Type B pancreatic cell (in vitro differentiated cells): ENCODE data around the gene CYP4A11. TPM values are rescaled to one million over a fixed set of nuclear protein-coding genes. Genes with fewer than 3 reads are reported as not detected.
A peak's percentile ranks its signal among the peaks of the same experiment; 100 is the strongest.
"Not testable (repeated sequence)": the region's sequence is repeated elsewhere in the genome, so short reads cannot be mapped to it uniquely, and the experiment has no call there.

Experiments
- DNase-seq: peaks from one replicate; pipeline ENCODE4 v3.0.0; 2021; ENCODE audit warnings: mixed read lengths; ENCODE audit not compliant: unreplicated experiment; ENCODE audit errors: extremely low spot score
- H3K27ac Mint-ChIP-seq: 2 replicates; pipeline ENCODE4 v1.8.0; 2021; ENCODE audit warnings: mild to moderate bottlenecking, mixed read lengths
- H3K27me3 Mint-ChIP-seq: 2 replicates; pipeline ENCODE4 v1.8.0; 2021; ENCODE audit warnings: mixed read lengths
- H3K36me3 Mint-ChIP-seq: 2 replicates; pipeline ENCODE4 v1.8.0; 2021; ENCODE audit warnings: mixed read lengths
- H3K4me1 Mint-ChIP-seq: one replicate; pipeline ENCODE4 v1.8.0; 2021; ENCODE audit warnings: mixed read lengths; ENCODE audit not compliant: unreplicated experiment
- H3K4me3 Mint-ChIP-seq: 2 replicates; pipeline ENCODE4 v1.8.0; 2021; ENCODE audit warnings: mild to moderate bottlenecking, mixed read lengths
- H3K9me3 Mint-ChIP-seq: 2 replicates; pipeline ENCODE4 v1.8.0; 2021; ENCODE audit warnings: mixed read lengths
- CTCF ChIP-seq: fragments of 200-600 bp; sonication (generic); conservative IDR thresholded peaks from 2 replicates; pipeline ENCODE4 v1.5.0; 2021; ENCODE audit warnings: antibody characterized with exemption, mild to moderate bottlenecking
- long read RNA-seq: library from polyadenylated mRNA; unstranded; transcript quantifications from one replicate; pipeline ENCODE4 v2.0.0, GENCODE V29; 2020
- total RNA-seq: library from RNA; stranded (reverse); gene quantifications from 2 replicates; pipeline ENCODE4 v1.2.1, GENCODE V29; 2021; ENCODE audit warnings: low replicate concordance

The CYP4A11 gene
- not detected in 2 replicates for total RNA-seq
- long read RNA-seq, result 0 reads

DNA sequence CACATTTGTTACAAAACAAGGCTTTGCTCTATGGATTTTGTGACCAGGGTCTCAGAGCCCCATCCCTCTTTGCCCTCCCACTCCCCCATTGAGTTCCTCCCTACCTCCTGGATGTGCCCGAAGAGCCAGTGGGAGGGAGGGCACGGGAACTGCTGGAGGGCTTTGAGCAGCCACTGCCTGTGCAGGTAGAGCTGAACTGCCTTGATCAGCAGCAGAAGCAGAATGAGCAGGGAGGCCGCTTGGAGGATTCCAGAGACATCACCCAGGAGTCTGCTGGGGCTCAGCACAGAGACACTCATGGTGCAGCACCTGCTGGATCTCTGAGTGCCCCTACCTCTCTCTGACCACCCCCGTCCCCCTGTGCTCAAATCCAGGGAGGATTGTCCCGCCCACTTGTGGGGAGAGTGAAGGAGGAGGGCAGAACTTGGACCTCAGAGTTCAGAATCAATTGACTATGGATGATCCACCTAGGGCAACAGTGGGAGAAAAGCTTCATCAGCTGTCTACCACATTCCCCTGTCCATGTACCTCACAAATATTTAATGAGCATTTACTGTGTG is at the start of gene CYP4A11:
CYP4A11 (minus strand) TSS at position 342 of the 560 bp plus-strand sequence; CDS start at position 299, 43 bp downstream.
- Mint-ChIP-seq H3K36me3 (no peaks in the 10 kb centered on the region), H3K9me3 (no peaks in the 10 kb centered on the region), H3K27me3 (peaks cover 19% of the 10 kb centered on the region), H3K4me3 (no peak within 1 kb of the TSS), H3K4me1 (no peaks in the 10 kb centered on the region), H3K27ac (no peak within 1 kb of the TSS)
- no peak for DNase-seq
- TF ChIP-seq CTCF, result no peak

DNA sequence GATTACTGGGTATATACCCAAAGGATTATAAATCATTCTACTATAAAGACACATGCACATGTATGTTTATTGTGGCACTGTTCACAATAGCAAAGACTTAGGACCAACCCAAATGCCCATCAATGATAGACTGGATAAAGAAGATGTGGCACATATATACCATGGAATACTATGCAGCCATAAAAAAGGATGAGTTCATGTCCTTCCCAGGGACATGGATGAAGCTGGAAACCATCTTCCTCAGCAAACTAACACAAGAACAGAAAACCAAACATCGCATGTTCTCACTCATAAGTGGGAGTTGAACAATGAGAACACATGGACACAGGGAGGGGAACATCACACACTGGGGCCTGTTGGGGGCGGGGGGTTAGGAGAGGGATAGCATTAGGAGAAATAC is 49.3 kb upstream of the CYP4A11 start:
- not testable (repeated sequence) for H3K27ac Mint-ChIP-seq, DNase-seq, H3K36me3 Mint-ChIP-seq, H3K4me3 Mint-ChIP-seq, H3K4me1 Mint-ChIP-seq, H3K9me3 Mint-ChIP-seq
- H3K27me3 Mint-ChIP-seq, result peaks cover 11% of the 10 kb centered on the region

- peaks cover 10% of the 10 kb centered on the region for H3K27me3 Mint-ChIP-seq
- no peaks in the 10 kb centered on the region for H3K4me1 Mint-ChIP-seq
- no peak overlapping the region for H3K4me3 Mint-ChIP-seq
- H3K9me3 Mint-ChIP-seq, result no peaks in the 10 kb centered on the region
- DNase-seq, result no peak
- no peaks in the 10 kb centered on the region for H3K36me3 Mint-ChIP-seq
- TF ChIP-seq CTCF, result no peak
- H3K27ac Mint-ChIP-seq, result no peak overlapping the region
These were observed 42.7 kb upstream of the CYP4A11 start for GRCh38 chr1:46983830-46984586.

- H3K27ac Mint-ChIP-seq, result no peak overlapping the region
- no peaks in the 10 kb centered on the region for H3K4me1 Mint-ChIP-seq
- H3K36me3 Mint-ChIP-seq, result no peaks in the 10 kb centered on the region
- H3K9me3 Mint-ChIP-seq, result no peaks in the 10 kb centered on the region
- no peak for TF ChIP-seq CTCF
- no peak for DNase-seq
- H3K4me3 Mint-ChIP-seq, result no peak overlapping the region
- peaks cover 14% of the 10 kb centered on the region for H3K27me3 Mint-ChIP-seq
These were observed 42.0 kb upstream of the CYP4A11 start for GRCh38 chr1:46983166-46983829.

DNA sequence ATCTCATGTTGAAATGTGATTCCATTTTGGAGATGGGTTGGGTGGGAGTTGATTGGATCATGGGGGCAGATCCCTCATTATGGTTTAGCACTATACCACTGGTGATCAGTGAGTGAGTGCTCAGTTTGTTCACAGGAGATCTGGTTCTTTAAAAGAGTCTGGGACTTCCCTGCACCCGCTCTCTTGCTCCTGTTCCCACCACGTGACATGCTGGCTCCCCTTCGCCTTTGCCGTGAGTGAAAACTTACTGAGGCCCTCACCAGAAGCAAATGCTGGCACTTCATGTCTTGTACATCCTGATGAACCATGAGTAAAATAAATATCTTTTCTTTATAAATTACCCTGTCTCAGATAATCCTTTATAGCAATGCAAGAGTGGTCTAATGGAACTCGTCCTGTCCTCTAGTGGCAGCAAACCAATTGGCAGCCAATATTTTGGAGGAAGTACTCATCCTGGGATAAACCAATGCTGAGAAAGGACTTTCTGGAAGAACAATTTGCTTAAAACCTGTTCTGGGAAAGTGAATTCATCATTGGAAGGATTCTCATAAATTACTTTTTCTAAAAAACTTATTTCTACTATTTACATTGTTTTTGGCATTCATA is 27.8 kb upstream of the CYP4A11 start:
- Mint-ChIP-seq H3K9me3 (no peaks in the 10 kb centered on the region), H3K27ac (no peak overlapping the region), H3K27me3 (peaks cover 31% of the 10 kb centered on the region), H3K36me3 (no peaks in the 10 kb centered on the region), H3K4me3 (no peak overlapping the region), H3K4me1 (no peaks in the 10 kb centered on the region)
- peak; percentile 53 for TF ChIP-seq CTCF
- no peak for DNase-seq

DNA sequence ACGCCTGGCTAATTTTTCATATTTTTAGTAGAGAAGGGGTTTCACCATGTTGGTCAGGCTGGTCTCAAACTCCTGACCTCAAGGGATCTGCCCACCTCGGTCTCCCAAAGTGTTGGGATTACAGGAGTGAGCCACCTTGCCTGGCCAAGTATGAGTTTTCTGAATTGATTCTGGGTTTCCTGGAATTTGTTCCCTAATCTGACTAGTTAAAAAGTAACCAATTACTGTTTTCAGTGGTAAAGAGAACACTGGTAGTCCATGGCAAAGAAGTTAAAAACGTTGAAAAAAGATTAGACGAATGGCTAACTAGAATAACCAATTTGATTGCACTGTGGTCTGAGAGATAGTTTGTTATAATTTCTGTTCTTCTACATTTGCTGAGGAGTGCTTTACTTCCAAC is 21.0 kb upstream of the CYP4A11 start:
- not testable (repeated sequence) for H3K36me3 Mint-ChIP-seq, H3K9me3 Mint-ChIP-seq, H3K27ac Mint-ChIP-seq, H3K4me3 Mint-ChIP-seq, H3K4me1 Mint-ChIP-seq, DNase-seq
- H3K27me3 Mint-ChIP-seq, result peaks cover 12% of the 10 kb centered on the region
